ENCODE data around the gene PCYOX1L.

- no peak for TF ChIP-seq MAX (IDR thresholded peaks at IDR 0.05)
- no peak for TF ChIP-seq REST (IDR thresholded peaks at IDR 0.05; ENCODE audit: low read depth)
- TF ChIP-seq, protein P1, sequence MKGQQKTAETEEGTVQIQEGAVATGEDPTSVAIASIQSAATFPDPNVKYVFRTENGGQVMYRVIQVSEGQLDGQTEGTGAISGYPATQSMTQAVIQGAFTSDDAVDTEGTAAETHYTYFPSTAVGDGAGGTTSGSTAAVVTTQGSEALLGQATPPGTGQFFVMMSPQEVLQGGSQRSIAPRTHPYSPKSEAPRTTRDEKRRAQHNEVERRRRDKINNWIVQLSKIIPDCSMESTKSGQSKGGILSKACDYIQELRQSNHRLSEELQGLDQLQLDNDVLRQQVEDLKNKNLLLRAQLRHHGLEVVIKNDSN (IDR thresholded peaks at IDR 0.05): no peak
- TF ChIP-seq NFIC (IDR thresholded peaks at IDR 0.05): no peak
Observed at GRCh38 chr5:149323210-149323609, 34.6 kb upstream of the PCYOX1L start.
